Activated naive CD4-positive, alpha-beta T cell treated with anti-CD3 and anti-CD28 coated beads for 36 hours (primary cell): ENCODE data around the gene CPA3. TPM values are rescaled to one million over a fixed set of nuclear protein-coding genes. Genes with fewer than 3 reads are reported as not detected.

Experiments
- CTCF ChIA-PET: fragments of 350-600 bp; sonication (Branson Sonifier 250); formaldehyde crosslinking; loops from one replicate; lab custom pipeline; 2021; ENCODE audit warnings: antibody characterized with exemption; lab: Charles Lee
- DNase-seq: peaks from one replicate; pipeline ENCODE4 v3.0.0-alpha.2; 2020
- H3K27ac Mint-ChIP-seq: one replicate; pipeline ENCODE4 v1.8.0; 2021; ENCODE audit warnings: mild to moderate bottlenecking, mixed read lengths
- H3K27me3 Mint-ChIP-seq: one replicate; pipeline ENCODE4 v1.8.0; 2021; ENCODE audit warnings: low read depth, mixed read lengths
- H3K36me3 Mint-ChIP-seq: one replicate; pipeline ENCODE4 v1.8.0; 2021; ENCODE audit warnings: low read depth, mixed read lengths
- H3K4me1 Mint-ChIP-seq: one replicate; pipeline ENCODE4 v1.8.0; 2021; ENCODE audit warnings: low read depth, mixed read lengths
- H3K4me3 Mint-ChIP-seq: one replicate; pipeline ENCODE4 v1.8.0; 2021; ENCODE audit warnings: mild to moderate bottlenecking, moderate library complexity, mixed read lengths
- H3K9me3 Mint-ChIP-seq: one replicate; pipeline ENCODE4 v1.8.0; 2021; ENCODE audit warnings: mixed read lengths
- intact Hi-C: fragments of 100-400 bp; cut with micrococcal nuclease; formaldehyde crosslinking; loops from one replicate; pipeline ENCODE4 v1.15.1; 2023
- total RNA-seq, 2 experiments: library from RNA; stranded (reverse); gene quantifications; one replicate each; pipeline ENCODE4 v1.2.3, GENCODE V29; 2021

CPA3 gene
- total RNA-seq, 2 experiments from 2014 or later: not detected

DNA sequence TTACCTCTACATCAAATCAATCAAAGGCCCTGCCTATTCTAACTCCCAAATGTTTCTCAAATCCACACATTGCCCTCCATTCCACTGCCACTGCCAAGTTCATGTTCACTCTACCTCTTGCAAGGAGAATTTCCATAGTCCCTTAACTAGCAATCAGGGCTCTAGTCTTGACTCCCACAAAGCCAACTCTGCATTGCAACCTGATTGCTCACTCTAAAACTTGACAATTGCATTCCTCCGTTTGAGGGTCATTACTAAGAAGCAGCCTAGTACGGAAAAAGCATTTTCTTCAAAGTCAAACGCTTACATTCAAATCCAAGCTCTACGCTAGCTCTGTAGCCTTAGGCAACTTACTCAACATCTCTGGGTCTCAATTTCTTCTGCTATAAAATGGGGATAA is 1.2 kb downstream of the CPA3 start:
- H3K27ac Mint-ChIP-seq: no peak overlapping the region
- no peak for DNase-seq
- no peak overlapping the region for H3K4me3 Mint-ChIP-seq
- no peaks in the 10 kb centered on the region for H3K36me3 Mint-ChIP-seq
- H3K27me3 Mint-ChIP-seq: peaks cover 13% of the 10 kb centered on the region
- intact Hi-C loops: no loop called here
- CTCF ChIA-PET: interaction anchor here (0.6 to 1.4 kb wide), 2 partner anchors 12 to 80 kb away, joined by 3 to 5 read pairs; no protein-coding TSS in a partner anchor
- H3K9me3 Mint-ChIP-seq: no peaks in the 10 kb centered on the region
- no peaks in the 10 kb centered on the region for H3K4me1 Mint-ChIP-seq

DNA sequence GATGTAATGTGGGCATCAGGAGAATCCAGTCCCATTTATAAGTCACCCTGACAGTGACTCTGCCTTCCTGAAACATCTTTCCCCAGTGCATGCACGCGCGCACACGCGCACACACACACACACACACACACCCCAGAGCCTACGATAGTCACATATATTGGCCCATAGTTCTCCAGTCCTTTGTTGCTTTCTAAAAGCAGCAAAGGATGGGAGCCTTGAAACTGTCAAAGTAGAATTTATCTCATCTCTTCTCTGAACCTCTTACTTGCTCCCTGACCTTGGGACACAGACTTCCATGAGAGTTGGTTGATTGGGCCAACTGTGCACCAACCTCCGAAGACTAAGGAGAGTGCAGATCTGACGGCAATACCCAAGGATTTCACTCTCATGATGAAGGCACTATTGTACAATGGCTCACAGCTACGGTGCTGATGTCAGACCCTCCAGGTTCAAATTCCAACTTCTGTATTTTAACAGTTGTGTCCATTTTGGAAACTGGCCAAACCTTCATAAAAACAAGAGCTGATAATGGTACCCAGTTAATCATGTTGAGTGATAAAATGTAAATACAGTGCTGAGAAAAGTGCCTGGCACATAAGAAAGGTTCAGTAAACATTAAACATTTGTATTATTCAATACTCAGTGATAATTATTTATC is 8.3 kb downstream of the CPA3 start:
- no peak overlapping the region for H3K4me3 Mint-ChIP-seq
- peaks cover 2% of the 10 kb centered on the region for H3K27me3 Mint-ChIP-seq
- CTCF ChIA-PET: interaction anchor here (2.7 kb wide), 1 partner anchor 11 kb away, joined by 10 read pairs; no protein-coding TSS in a partner anchor
- no peak overlapping the region for H3K27ac Mint-ChIP-seq
- H3K4me1 Mint-ChIP-seq: no peaks in the 10 kb centered on the region
- no peak for DNase-seq
- intact Hi-C loops: no loop called here
- H3K36me3 Mint-ChIP-seq: no peaks in the 10 kb centered on the region
- no peaks in the 10 kb centered on the region for H3K9me3 Mint-ChIP-seq

DNA sequence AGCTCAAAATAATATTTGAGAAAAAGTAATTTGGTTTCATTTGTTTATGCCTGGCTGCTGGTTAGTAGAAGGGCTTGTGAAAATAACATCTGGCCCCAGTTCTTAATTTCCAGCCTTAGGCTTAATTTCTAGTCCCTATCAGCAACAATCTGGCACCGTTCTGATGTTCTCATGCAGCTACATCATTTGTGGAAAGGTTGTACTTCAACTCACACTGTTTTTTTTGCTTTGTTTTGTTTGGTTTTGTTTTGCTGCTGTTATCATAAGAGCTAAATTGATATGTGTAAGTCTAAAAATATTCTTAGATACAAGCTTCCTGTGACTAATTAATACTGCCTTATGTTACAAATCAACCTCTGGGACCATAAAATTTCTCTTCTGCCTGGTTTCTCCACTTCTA is 8.9 kb downstream of the CPA3 start:
- Mint-ChIP-seq H3K27ac (no peak overlapping the region), H3K27me3 (peaks cover 2% of the 10 kb centered on the region), H3K4me1 (no peaks in the 10 kb centered on the region), H3K4me3 (no peak overlapping the region), H3K9me3 (no peaks in the 10 kb centered on the region), H3K36me3 (no peaks in the 10 kb centered on the region)
- CTCF ChIA-PET: interaction anchor here (2.7 kb wide), 1 partner anchor 12 kb away, joined by 10 read pairs; no protein-coding TSS in a partner anchor
- DNase-seq: no peak
- intact Hi-C loops: no loop called here

DNA sequence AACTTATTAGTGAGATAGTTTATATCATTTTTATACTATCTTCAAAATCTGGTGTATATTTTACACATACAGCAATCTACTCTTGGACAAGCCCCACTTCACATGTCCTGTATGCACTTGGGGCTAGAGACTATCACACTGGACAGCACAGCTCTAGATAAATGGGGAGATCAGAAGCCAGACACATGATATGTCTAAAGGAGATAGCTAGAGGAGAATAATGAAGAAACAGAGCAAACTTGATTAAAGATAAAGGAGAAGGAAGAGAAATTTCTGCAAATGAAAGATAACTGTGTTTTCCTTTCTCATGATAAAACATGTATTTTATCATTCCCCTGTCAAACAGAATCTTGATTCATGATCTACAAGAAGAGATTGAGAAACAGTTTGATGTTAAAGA is 13.0 kb downstream of the CPA3 start:
- Mint-ChIP-seq H3K4me3 (no peak overlapping the region), H3K4me1 (no peaks in the 10 kb centered on the region), H3K27me3 (peaks cover 7% of the 10 kb centered on the region), H3K27ac (no peak overlapping the region), H3K9me3 (no peaks in the 10 kb centered on the region), H3K36me3 (no peaks in the 10 kb centered on the region)
- intact Hi-C loops: no loop called here
- DNase-seq: no peak
- CTCF ChIA-PET: interaction anchor here (1.3 kb wide), 1 partner anchor 12 kb away, joined by 5 read pairs; the partner anchor contains the start of gene CPA3

DNA sequence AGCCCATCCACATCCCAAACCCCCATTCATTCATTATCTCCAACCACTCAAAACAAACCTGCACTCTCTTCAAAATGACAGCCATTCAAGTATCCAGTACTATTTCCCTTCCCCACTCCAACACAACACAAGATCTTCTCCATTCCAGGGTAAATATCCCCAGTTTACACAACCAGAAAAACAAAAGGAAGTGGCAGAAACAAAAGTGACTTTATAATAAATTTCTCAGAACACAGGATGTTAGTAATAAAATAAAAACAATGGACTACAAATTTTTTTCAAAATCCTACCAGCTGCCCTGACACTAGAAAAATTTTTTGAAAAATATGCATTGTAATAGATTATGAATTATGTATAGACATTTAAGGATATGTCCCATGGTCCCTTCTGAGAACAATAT is 14.2 kb downstream of the CPA3 start:
- Mint-ChIP-seq H3K36me3 (no peaks in the 10 kb centered on the region), H3K4me3 (no peak overlapping the region), H3K9me3 (no peaks in the 10 kb centered on the region), H3K27ac (no peak overlapping the region), H3K4me1 (no peaks in the 10 kb centered on the region), H3K27me3 (peaks cover 5% of the 10 kb centered on the region)
- DNase-seq: no peak
- intact Hi-C loops: no loop called here
- CTCF ChIA-PET: interaction anchor here (1.3 kb wide), 1 partner anchor 14 kb away, joined by 5 read pairs; the partner anchor contains the start of gene CPA3

DNA sequence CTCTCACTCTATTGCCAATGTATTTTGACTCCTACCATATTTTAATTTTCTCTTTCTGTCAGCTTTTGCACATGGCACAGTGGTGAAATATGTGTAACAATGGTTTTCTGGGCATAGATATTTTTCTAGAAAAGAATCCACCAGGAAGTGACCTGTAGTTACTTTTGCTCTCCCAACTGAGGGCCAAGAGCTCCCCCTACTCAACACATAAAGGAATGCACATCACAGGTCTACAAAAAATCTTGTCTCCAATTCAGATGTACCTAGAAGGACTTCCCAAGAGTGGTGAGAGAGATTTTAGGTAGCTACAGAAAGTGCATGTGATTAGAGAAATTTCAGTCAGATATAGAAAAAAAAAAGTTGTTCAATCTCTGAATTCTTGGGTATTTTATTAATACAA is 15.6 kb downstream of the CPA3 start:
- Mint-ChIP-seq H3K27ac (no peak overlapping the region), H3K4me1 (no peaks in the 10 kb centered on the region), H3K9me3 (no peaks in the 10 kb centered on the region), H3K27me3 (peaks cover 5% of the 10 kb centered on the region), H3K36me3 (no peaks in the 10 kb centered on the region), H3K4me3 (no peak overlapping the region)
- CTCF ChIA-PET: interaction anchor here (0.9 kb wide), 1 partner anchor 20 kb away, joined by 3 read pairs; no protein-coding TSS in a partner anchor
- no peak for DNase-seq
- intact Hi-C loops: no loop called here

DNA sequence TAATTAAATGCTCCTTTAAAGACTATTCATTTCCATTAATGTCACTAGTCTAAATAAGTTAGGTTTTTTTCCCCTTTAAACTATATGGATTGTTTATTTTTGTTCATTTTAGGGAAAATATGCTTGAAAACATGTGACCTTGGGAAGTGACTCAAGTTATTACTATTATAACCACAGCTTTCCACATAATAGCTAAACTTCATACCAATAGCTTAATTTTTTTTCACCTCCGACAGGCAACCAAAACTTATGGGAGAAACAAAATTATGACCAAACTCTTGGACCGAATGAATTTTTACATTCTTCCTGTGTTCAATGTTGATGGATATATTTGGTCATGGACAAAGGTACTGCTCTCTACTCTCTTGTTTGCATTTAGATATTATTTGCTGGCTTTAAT is 16.2 kb downstream of the CPA3 start:
- Mint-ChIP-seq H3K27me3 (peaks cover 5% of the 10 kb centered on the region), H3K4me1 (no peaks in the 10 kb centered on the region), H3K36me3 (no peaks in the 10 kb centered on the region), H3K9me3 (no peaks in the 10 kb centered on the region), H3K4me3 (no peak overlapping the region), H3K27ac (no peak overlapping the region)
- CTCF ChIA-PET: interaction anchor here (0.9 to 1.1 kb wide), 2 partner anchors 19 to 21 kb away, joined by 3 to 4 read pairs; no protein-coding TSS in a partner anchor
- DNase-seq: no peak
- intact Hi-C loops: no loop called here

DNA sequence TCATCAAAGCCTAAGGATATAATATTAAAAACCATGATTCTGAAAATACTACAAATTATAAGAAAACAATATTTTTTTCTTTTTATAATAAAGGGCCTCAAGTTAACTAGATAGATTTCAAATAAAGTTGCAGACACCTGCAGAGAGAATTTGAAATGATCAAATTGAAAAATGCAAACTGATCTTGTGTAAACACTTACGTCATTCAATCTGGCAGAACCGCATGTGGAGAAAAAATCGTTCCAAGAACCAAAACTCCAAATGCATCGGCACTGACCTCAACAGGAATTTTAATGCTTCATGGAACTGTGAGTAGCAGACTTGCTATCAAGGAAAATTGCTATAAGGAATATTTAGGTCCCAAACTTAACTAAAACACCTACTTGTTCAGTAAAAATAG is 17.2 kb downstream of the CPA3 start:
- H3K4me1 Mint-ChIP-seq: no peaks in the 10 kb centered on the region
- H3K36me3 Mint-ChIP-seq: no peaks in the 10 kb centered on the region
- H3K4me3 Mint-ChIP-seq: no peak overlapping the region
- CTCF ChIA-PET: interaction anchor here (1.1 kb wide), 1 partner anchor 20 kb away, joined by 4 read pairs; no protein-coding TSS in a partner anchor
- peaks cover 7% of the 10 kb centered on the region for H3K27me3 Mint-ChIP-seq
- H3K9me3 Mint-ChIP-seq: no peaks in the 10 kb centered on the region
- no peak for DNase-seq
- intact Hi-C loops: no loop called here
- H3K27ac Mint-ChIP-seq: no peak overlapping the region

DNA sequence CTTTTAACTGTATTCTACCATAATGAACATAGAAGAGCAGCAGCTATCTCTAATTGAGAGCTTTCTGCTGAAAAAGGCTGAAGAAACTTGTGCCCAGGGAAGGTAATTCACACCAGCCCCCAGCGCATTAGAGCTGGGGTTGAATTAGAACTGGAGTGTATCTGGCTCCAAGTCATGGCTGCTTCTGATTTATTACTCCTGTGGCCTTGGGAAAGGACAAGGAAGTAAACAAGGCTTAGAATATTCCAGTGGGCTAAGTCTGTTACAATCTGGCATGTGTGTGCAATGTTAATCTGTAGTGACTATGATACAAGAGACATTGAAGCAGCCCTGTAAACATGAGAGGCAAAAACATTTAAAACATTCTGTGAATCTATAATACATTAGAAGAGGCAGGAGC is 18.1 kb downstream of the CPA3 start:
- CTCF ChIA-PET: interaction anchor here (1.0 to 1.7 kb wide), 2 partner anchors 21 to 59 kb away, joined by 3 to 4 read pairs; no protein-coding TSS in a partner anchor
- no peaks in the 10 kb centered on the region for H3K36me3 Mint-ChIP-seq
- no peaks in the 10 kb centered on the region for H3K4me1 Mint-ChIP-seq

DNA sequence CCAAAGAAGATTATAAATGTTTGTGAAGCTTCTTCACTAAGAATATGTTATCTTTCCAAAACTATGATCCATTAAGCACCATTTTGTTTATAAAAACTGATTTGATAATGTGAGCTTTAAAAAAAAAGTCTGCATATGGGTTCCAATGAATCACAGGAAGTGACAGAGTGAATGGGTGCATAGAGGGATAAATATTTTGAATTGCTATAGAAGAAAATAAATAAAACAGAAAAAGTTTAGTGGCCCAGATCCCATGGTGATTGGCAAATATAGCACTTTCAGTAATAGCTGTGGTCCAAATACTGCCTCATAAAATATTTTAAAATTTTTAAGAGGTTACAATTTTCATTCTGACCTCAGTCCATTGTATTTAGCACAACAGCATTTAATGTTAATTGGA is 19.2 kb downstream of the CPA3 start:
- no peak for DNase-seq
- CTCF ChIA-PET: interaction anchor here (0.6 to 1.7 kb wide), 2 partner anchors 16 to 23 kb away, joined by 3 to 4 read pairs; no protein-coding TSS in a partner anchor
- Mint-ChIP-seq H3K4me3 (no peak overlapping the region), H3K27me3 (peaks cover 19% of the 10 kb centered on the region), H3K9me3 (no peaks in the 10 kb centered on the region), H3K4me1 (no peaks in the 10 kb centered on the region), H3K36me3 (no peaks in the 10 kb centered on the region), H3K27ac (no peak overlapping the region)
- intact Hi-C loops: no loop called here

More for the DNA sequence above, 18.1 kb downstream of the CPA3 start:
- H3K4me3 Mint-ChIP-seq: no peak overlapping the region
- intact Hi-C loops: no loop called here
- no peak overlapping the region for H3K27ac Mint-ChIP-seq
- DNase-seq: no peak
- no peaks in the 10 kb centered on the region for H3K9me3 Mint-ChIP-seq
- peaks cover 15% of the 10 kb centered on the region for H3K27me3 Mint-ChIP-seq

DNA sequence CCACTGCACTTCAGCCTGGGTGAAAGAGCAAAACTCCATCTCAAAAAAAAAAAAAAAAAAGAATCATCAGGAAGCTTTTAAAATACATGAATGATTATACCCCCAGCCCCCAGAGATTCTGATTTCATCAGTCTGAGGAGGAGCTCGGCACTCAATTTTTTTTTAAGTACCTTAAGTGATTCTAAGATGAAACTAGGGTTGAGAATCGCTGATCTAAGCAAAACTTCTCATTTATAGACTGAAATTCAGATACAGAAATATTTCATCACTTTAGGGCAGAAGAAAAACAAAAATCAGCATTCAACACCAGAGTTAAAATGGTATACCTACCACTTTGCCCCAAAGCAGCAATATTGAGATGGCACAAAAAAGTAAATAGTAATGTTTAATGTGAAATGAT is 24.7 kb downstream of the CPA3 start:
- intact Hi-C loops: no loop called here
- Mint-ChIP-seq H3K27me3 (peaks cover 17% of the 10 kb centered on the region), H3K36me3 (no peaks in the 10 kb centered on the region), H3K27ac (no peak overlapping the region), H3K9me3 (no peaks in the 10 kb centered on the region), H3K4me3 (no peak overlapping the region), H3K4me1 (no peaks in the 10 kb centered on the region)
- CTCF ChIA-PET: no interaction called here
- no peak for DNase-seq

DNA sequence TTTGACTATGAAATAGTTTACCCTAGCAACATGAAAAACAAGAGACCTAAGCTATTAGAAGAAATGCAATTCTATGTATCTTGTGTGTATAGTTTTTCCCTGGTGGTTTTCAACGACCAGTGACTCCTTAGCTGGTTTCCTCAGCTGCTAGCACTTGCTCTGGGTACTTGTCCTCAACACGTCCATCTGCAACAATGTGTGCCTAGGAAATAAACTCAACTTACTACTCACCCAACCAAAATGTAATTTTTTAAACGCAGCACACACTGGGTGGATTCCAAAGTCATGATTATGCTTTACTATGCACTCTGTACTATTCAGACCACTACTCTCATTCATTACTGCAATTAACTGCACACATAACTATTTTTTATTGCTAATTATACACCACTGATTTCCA is 31.0 kb downstream of the CPA3 start:
- no peak for DNase-seq
- Mint-ChIP-seq H3K27me3 (peaks cover 11% of the 10 kb centered on the region), H3K36me3 (no peaks in the 10 kb centered on the region), H3K9me3 (no peaks in the 10 kb centered on the region), H3K4me3 (no peak overlapping the region), H3K4me1 (no peaks in the 10 kb centered on the region), H3K27ac (no peak overlapping the region)
- CTCF ChIA-PET: interaction anchor here (1.4 kb wide), 1 partner anchor 34 kb away, joined by 3 read pairs; no protein-coding TSS in a partner anchor
- intact Hi-C loops: no loop called here
